Spleen (tissue), 7 donors: ENCODE results near the gene TNRC6B.

Experiments used
- CTCF ChIP-seq, 11 experiments: fragments of 200-600 bp in 7 of 11; fragments of 450-650 bp in 4 of 11; sonication (generic) in 4 of 11; IDR thresholded peaks in 8 of 11; conservative IDR thresholded peaks in 3 of 11; 1 replicate in 7 of 11; 2 replicates in 4 of 11; pipeline versions ENCODE4 v1.4.0 to v1.8.0; 2016 to 2021; ENCODE audit warnings: antibody characterized with exemption in 11 of 11, inconsistent platforms in 4 of 11, mild to moderate bottlenecking in 1 of 11
- POLR2AphosphoS5 ChIP-seq, 3 donors: sonication (generic); formaldehyde crosslinking; IDR thresholded peaks; one replicate each; pipeline ENCODE4 v1.5.1; 2017; ENCODE audit warnings: antibody characterized with exemption in 3 of 3
- donor health status: DM: no; HTN: no; CAD: no; lungs with moderate emphysema.
- donor health status: DM: no; HTN: no; CAD: no.
- donor health status: DM: no; HTN: no; CAD: no.

GRCh38 chr22:40361100-40361499, 183.4 kb downstream of the TNRC6B start:
- TF ChIP-seq CTCF (IDR thresholded peaks at IDR 0.05 in 8 of 11, conservative IDR thresholded peaks at IDR 0.05 in 3 of 11) (no peak), POLR2AphosphoS5 (IDR thresholded peaks at IDR 0.05) (no peak)
